ENCODE measurements around the gene TEX28. TPM values are rescaled to one million over a fixed set of nuclear protein-coding genes. Genes with fewer than 3 reads are reported as not detected.
A peak's percentile ranks its signal among the peaks of the same experiment; 100 is the strongest.
"Not testable (repeated sequence)": the region's sequence is repeated elsewhere in the genome, so short reads cannot be mapped to it uniquely, and the experiment has no call there.

TEX28 gene, protein sequence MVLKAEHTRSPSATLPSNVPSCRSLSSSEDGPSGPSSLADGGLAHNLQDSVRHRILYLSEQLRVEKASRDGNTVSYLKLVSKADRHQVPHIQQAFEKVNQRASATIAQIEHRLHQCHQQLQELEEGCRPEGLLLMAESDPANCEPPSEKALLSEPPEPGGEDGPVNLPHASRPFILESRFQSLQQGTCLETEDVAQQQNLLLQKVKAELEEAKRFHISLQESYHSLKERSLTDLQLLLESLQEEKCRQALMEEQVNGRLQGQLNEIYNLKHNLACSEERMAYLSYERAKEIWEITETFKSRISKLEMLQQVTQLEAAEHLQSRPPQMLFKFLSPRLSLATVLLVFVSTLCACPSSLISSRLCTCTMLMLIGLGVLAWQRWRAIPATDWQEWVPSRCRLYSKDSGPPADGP
- total RNA-seq (2021) (not detected in 2 replicates), Bru-seq, nascent RNA (not detected), BruChase-seq, experiment 1, labeled RNA remaining after a 2-hour chase (not detected), BruChase-seq, experiment 2, labeled RNA remaining after a 6-hour chase (not detected)
- long read RNA-seq = 0 reads

GRCh38 chrX:154294791-154295574, at the start of gene TEX28:
Gene TEX28 (minus strand): TSS chrX:154295124. CDS start chrX:154292117, 3,007 bp downstream.
- H2AFZ ChIP-seq = no peak within 1 kb of the TSS
- H3K9me3 ChIP-seq (ENCODE audit: insufficient read depth, low read depth) = no peaks in the 10 kb centered on the region
- ChIA-PET POLR2A (ENCODE audit: unreplicated experiment) (no interaction called here), CTCF (no interaction called here)
- no peak within 1 kb of the TSS for H3K27ac ChIP-seq
- no peaks in the 10 kb centered on the region for H3K9me2 ChIP-seq (ENCODE audit: insufficient read depth)
- no peak for TF ChIP-seq EZH2 (IDR thresholded peaks at IDR 0.05; ENCODE audit: low read depth)
- TF ChIP-seq, protein P1, sequence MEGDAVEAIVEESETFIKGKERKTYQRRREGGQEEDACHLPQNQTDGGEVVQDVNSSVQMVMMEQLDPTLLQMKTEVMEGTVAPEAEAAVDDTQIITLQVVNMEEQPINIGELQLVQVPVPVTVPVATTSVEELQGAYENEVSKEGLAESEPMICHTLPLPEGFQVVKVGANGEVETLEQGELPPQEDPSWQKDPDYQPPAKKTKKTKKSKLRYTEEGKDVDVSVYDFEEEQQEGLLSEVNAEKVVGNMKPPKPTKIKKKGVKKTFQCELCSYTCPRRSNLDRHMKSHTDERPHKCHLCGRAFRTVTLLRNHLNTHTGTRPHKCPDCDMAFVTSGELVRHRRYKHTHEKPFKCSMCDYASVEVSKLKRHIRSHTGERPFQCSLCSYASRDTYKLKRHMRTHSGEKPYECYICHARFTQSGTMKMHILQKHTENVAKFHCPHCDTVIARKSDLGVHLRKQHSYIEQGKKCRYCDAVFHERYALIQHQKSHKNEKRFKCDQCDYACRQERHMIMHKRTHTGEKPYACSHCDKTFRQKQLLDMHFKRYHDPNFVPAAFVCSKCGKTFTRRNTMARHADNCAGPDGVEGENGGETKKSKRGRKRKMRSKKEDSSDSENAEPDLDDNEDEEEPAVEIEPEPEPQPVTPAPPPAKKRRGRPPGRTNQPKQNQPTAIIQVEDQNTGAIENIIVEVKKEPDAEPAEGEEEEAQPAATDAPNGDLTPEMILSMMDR (conservative IDR thresholded peaks at IDR 0.05) = no peak
- no peak within 1 kb of the TSS for H3K4me2 ChIP-seq
- no peak for DNase-seq
- no TSS peak for BruUV-seq (replicated peaks)
- H3K4me3 ChIP-seq = no peak within 1 kb of the TSS
- intact Hi-C loops (cut with micrococcal nuclease; ENCODE audit: unreplicated experiment) = no loop called here
- H3K36me3 ChIP-seq (ENCODE audit: low read depth) = no peaks in the 10 kb centered on the region
- H3F3A ChIP-seq (ENCODE audit: insufficient read depth, low read depth) = no peaks in the 10 kb centered on the region
- no peaks in the 10 kb centered on the region for H3K27me3 ChIP-seq (ENCODE audit: insufficient read depth, low read depth)
- H3K4me1 ChIP-seq (replicated peaks; ENCODE audit: insufficient read depth) = 0 out of 2 replicates have a peak, but pooled peaks cover 4% of the 10 kb centered on the region
- H4K20me1 ChIP-seq (ENCODE audit: insufficient read depth) = no peaks in the 10 kb centered on the region
- no peaks in the 10 kb centered on the region for H3K79me2 ChIP-seq (ENCODE audit: low read depth)

DNA sequence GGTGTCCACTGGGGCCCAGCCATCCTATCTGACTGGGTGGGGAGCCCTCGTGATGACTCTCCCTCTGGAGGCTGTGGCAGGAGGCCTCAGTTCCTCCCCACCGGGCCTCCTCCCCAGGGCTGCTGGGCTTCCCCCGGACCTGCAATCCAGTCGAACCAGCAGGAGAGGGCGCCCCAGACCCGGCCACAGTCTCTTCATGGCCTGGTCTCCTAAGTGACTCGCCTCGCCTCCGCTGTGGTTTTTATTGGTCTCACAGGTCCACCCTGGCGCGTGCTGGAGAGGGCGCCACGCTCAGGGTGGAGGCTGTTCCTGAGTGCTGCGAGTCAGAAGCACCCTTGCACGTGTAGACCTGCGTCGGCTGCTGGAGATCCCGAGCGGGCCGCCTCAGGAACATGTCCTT, 48.7 kb upstream of the TEX28 start:
- H3K27ac ChIP-seq; H3K36me3 ChIP-seq (ENCODE audit: low read depth); H3K9me3 ChIP-seq (ENCODE audit: insufficient read depth, low read depth); H2AFZ ChIP-seq; H3K4me3 ChIP-seq; H4K20me1 ChIP-seq (ENCODE audit: insufficient read depth); BruUV-seq (replicated peaks); H3K4me2 ChIP-seq; H3F3A ChIP-seq (ENCODE audit: insufficient read depth, low read depth); H3K79me2 ChIP-seq (ENCODE audit: low read depth); CTCF ChIA-PET; H3K4me1 ChIP-seq (replicated peaks; ENCODE audit: insufficient read depth); H3K27me3 ChIP-seq (ENCODE audit: insufficient read depth, low read depth); H3K9me2 ChIP-seq (ENCODE audit: insufficient read depth); POLR2A ChIA-PET (ENCODE audit: unreplicated experiment); intact Hi-C loops (cut with micrococcal nuclease; ENCODE audit: unreplicated experiment); DNase-seq: not testable (repeated sequence)

- H2AFZ ChIP-seq; H4K20me1 ChIP-seq (ENCODE audit: insufficient read depth); H3K27me3 ChIP-seq (ENCODE audit: insufficient read depth, low read depth); H3K27ac ChIP-seq; intact Hi-C loops (cut with micrococcal nuclease; ENCODE audit: unreplicated experiment); H3K36me3 ChIP-seq (ENCODE audit: low read depth); H3K79me2 ChIP-seq (ENCODE audit: low read depth); H3K9me2 ChIP-seq (ENCODE audit: insufficient read depth); POLR2A ChIA-PET (ENCODE audit: unreplicated experiment); DNase-seq; H3K4me1 ChIP-seq (replicated peaks; ENCODE audit: insufficient read depth); H3K9me3 ChIP-seq (ENCODE audit: insufficient read depth, low read depth); H3K4me2 ChIP-seq; H3K4me3 ChIP-seq; CTCF ChIA-PET; H3F3A ChIP-seq (ENCODE audit: insufficient read depth, low read depth): not testable (repeated sequence)
- BruUV-seq (replicated peaks) = TSS peak; percentile 46
Measured at GRCh38 chrX:154343063-154343462, 48.1 kb upstream of the TEX28 start.

GRCh38 chrX:154341399-154342298, 46.7 kb upstream of the TEX28 start:
- H3K79me2 ChIP-seq (ENCODE audit: low read depth); H3K9me2 ChIP-seq (ENCODE audit: insufficient read depth); DNase-seq; CTCF ChIA-PET; H3K27ac ChIP-seq; H3K4me1 ChIP-seq (replicated peaks; ENCODE audit: insufficient read depth); H3F3A ChIP-seq (ENCODE audit: insufficient read depth, low read depth); intact Hi-C loops (cut with micrococcal nuclease; ENCODE audit: unreplicated experiment); BruUV-seq (replicated peaks); H3K9me3 ChIP-seq (ENCODE audit: insufficient read depth, low read depth); H4K20me1 ChIP-seq (ENCODE audit: insufficient read depth); H3K4me3 ChIP-seq; H3K27me3 ChIP-seq (ENCODE audit: insufficient read depth, low read depth); H3K4me2 ChIP-seq; H3K36me3 ChIP-seq (ENCODE audit: low read depth); POLR2A ChIA-PET (ENCODE audit: unreplicated experiment); H2AFZ ChIP-seq: not testable (repeated sequence)
